ENCODE measurements around the gene COL5A2. TPM values are rescaled to one million over a fixed set of nuclear protein-coding genes. Genes with fewer than 3 reads are reported as not detected.

The COL5A2 gene
- total RNA-seq, 2 experiments from 2014 or later = 0.25 to 0.77 TPM

DNA sequence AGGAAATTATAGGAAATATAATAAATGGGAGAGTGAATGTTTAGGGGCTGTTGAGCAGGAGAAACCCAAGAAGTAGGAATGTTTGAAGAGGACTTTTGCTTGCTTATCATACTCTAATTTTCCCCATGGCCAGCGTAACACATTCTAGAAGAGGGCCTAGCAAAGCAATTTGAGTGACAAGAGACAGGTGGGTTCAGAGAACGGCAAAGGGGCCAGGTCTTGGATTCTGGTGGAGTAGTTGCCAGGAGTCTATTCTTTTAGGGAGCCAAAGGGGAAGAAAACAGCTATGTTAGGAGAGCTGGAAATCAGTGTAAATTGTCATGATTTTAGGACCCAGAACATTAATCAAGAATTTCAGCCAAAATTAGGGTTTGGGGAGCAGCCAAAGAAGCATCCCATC is 96.5 kb downstream of the COL5A2 start:
- no peaks in the 10 kb centered on the region for H3K36me3 Mint-ChIP-seq (ENCODE audit: low read depth)
- H3K9me3 ChIP-seq (ENCODE audit: control insufficient read depth in 1 of 2, insufficient read depth in 1 of 2, low read length in 2 of 2) = no peaks in the 10 kb centered on the region
- intact Hi-C loops (cut with DNase I, micrococcal nuclease) = no loop called here
- ATAC-seq (ENCODE audit: poor library complexity) = no peak
- DNase-seq = no peak
- no peaks in the 10 kb centered on the region for H3K27me3 Mint-ChIP-seq
- CTCF ChIA-PET = no interaction called here
- H3K27me3 ChIP-seq (ENCODE audit: control insufficient read depth in 1 of 2, insufficient read depth in 2 of 2, low read length in 2 of 2) = no peaks in the 10 kb centered on the region
- no peaks in the 10 kb centered on the region for H3K36me3 ChIP-seq (ENCODE audit: insufficient read depth, low read length)
- no peak overlapping the region for H3K27ac ChIP-seq (ENCODE audit: low read depth in 1 of 2, low read length in 2 of 2)
- no peaks in the 10 kb centered on the region for H3K9me3 Mint-ChIP-seq
- TF ChIP-seq CTCF (IDR thresholded peaks at IDR 0.05) = no peak
- no peaks in the 10 kb centered on the region for H3K4me1 ChIP-seq (ENCODE audit: insufficient read depth, low read length)
- H3K4me3 Mint-ChIP-seq = no peak overlapping the region
- no peaks in the 10 kb centered on the region for H3K4me1 Mint-ChIP-seq (ENCODE audit: low read depth)
- POLR2A ChIA-PET = no interaction called here
- H3K4me3 ChIP-seq (ENCODE audit: low read length) = no peak overlapping the region
- H3K27ac Mint-ChIP-seq = no peak overlapping the region

DNA sequence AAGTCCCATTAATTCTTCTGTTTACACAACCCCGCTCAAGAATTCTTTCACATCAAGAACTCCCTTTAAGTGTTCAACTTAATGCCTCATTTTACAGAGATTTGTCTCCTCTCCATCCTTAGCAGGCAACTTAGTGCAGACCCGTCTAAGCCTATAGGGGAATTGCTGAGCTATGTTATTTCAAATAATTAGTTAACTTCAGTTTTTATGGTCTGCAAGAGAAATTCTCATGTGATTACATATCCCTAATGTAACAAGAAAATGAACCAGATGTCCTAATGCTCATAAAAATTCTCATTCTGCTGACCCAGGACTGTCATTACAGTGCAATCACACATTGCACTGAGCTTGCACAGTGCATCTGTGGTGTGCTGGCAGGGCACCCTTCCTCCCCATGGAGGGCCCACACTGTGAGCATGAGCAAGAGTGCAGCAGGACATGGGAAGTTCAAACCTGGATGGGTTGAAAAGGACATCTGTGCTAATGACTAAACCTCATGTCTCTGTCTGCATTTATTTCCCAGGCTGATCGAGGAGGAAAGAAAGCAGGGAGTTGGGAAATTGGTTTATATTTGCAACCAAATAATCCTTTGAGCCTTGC is 97.1 kb downstream of the COL5A2 start:
- ATAC-seq (ENCODE audit: poor library complexity) (no peak), DNase-seq (no peak)
- Histone ChIP-seq H3K27me3 (ENCODE audit: control insufficient read depth in 1 of 2, insufficient read depth in 2 of 2, low read length in 2 of 2) (no peaks in the 10 kb centered on the region), H3K4me3 (ENCODE audit: low read length) (no peak overlapping the region), H3K9me3 (ENCODE audit: control insufficient read depth in 1 of 2, insufficient read depth in 1 of 2, low read length in 2 of 2) (no peaks in the 10 kb centered on the region), H3K4me1 (ENCODE audit: insufficient read depth, low read length) (no peaks in the 10 kb centered on the region), H3K36me3 (ENCODE audit: insufficient read depth, low read length) (no peaks in the 10 kb centered on the region), H3K27ac (ENCODE audit: low read depth in 1 of 2, low read length in 2 of 2) (no peak overlapping the region)
- POLR2A ChIA-PET = no interaction called here
- H3K9me3 Mint-ChIP-seq = no peaks in the 10 kb centered on the region
- CTCF ChIA-PET = interaction anchor here (2.0 kb wide), 1 partner anchor 11 kb away, joined by 5 read pairs; no protein-coding TSS in a partner anchor
- H3K4me1 Mint-ChIP-seq (ENCODE audit: low read depth) = no peaks in the 10 kb centered on the region
- H3K27me3 Mint-ChIP-seq = no peaks in the 10 kb centered on the region
- H3K36me3 Mint-ChIP-seq (ENCODE audit: low read depth) = no peaks in the 10 kb centered on the region
- no peak for TF ChIP-seq CTCF (IDR thresholded peaks at IDR 0.05)
- intact Hi-C loops (cut with DNase I, micrococcal nuclease) = no loop called here
- H3K27ac Mint-ChIP-seq = no peak overlapping the region
- H3K4me3 Mint-ChIP-seq = no peak overlapping the region

DNA sequence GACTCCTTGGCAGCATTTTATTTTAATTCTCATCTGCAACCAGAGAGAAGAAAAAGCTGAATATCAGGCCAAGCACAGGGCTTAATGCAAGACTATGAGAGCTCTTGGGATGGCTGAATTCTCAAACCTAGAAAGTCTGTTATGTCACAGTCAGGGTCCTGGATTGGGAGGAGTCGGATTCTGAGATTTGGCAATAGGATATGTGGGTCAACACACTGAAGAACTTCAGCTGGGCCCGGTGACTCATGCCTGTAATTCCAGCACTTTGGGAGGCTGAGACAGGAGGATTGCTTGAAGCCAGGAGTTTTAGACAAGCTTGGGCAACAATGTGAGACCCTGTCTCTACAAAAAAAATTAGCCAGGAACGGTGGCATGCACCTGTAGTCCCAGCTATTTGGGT is 103.0 kb downstream of the COL5A2 start:
- Histone ChIP-seq H3K36me3 (ENCODE audit: insufficient read depth, low read length) (no peaks in the 10 kb centered on the region), H3K9me3 (ENCODE audit: control insufficient read depth in 1 of 2, insufficient read depth in 1 of 2, low read length in 2 of 2) (no peaks in the 10 kb centered on the region), H3K4me3 (ENCODE audit: low read length) (no peak overlapping the region), H3K4me1 (ENCODE audit: insufficient read depth, low read length) (no peaks in the 10 kb centered on the region), H3K27me3 (ENCODE audit: control insufficient read depth in 1 of 2, insufficient read depth in 2 of 2, low read length in 2 of 2) (no peaks in the 10 kb centered on the region), H3K27ac (ENCODE audit: low read depth in 1 of 2, low read length in 2 of 2) (no peak overlapping the region)
- Mint-ChIP-seq H3K27me3 (no peaks in the 10 kb centered on the region), H3K36me3 (ENCODE audit: low read depth) (no peaks in the 10 kb centered on the region), H3K9me3 (no peaks in the 10 kb centered on the region), H3K4me3 (no peak overlapping the region), H3K4me1 (ENCODE audit: low read depth) (no peaks in the 10 kb centered on the region), H3K27ac (no peak overlapping the region)
- ChIA-PET POLR2A (no interaction called here), CTCF (no interaction called here)
- intact Hi-C loops (cut with DNase I, micrococcal nuclease) = no loop called here
- DNase-seq (no peak), ATAC-seq (ENCODE audit: poor library complexity) (no peak)
- no peak for TF ChIP-seq CTCF (IDR thresholded peaks at IDR 0.05)
